H1 (cell line): ENCODE results near the gene TPM2.

Experiments
- CBX5 ChIP-seq: fragments of 300-800, 300-1000 bp; sonication (generic); IDR thresholded peaks from 2 replicates; pipeline ENCODE4 v1.7.1; 2016; ENCODE audit warnings: antibody characterized with exemption, low read length, low read depth
- EP300 ChIP-seq, 2 experiments: IDR thresholded peaks; 1 replicate in 1 of 2; 2 replicates in 1 of 2; pipeline ENCODE4 v1.6.1; 2011 to 2012; ENCODE audit warnings: low read depth in 2 of 2, low read length in 2 of 2, mild to moderate bottlenecking in 2 of 2, borderline replicate concordance in 1 of 2, inconsistent platforms in 1 of 2, moderate library complexity in 1 of 2
- GABPA ChIP-seq: IDR thresholded peaks from 2 replicates; pipeline ENCODE4 v1.6.1; 2011; ENCODE audit warnings: mild to moderate bottlenecking, low read length, moderate library complexity, borderline replicate concordance; ENCODE audit not compliant: insufficient read depth
- KDM1A ChIP-seq: fragments of 200-600, 300-600 bp; sonication (generic); IDR thresholded peaks from 2 replicates; pipeline ENCODE4 v1.7.1; 2016; ENCODE audit warnings: mild to moderate bottlenecking, low read length, borderline replicate concordance
- MAFK ChIP-seq: IDR thresholded peaks from 2 replicates; pipeline ENCODE4 v1.6.1; 2012; ENCODE audit warnings: low read depth, mild to moderate bottlenecking, improper control_type of control experiment, low read length
- SIRT6 ChIP-seq: IDR thresholded peaks from one replicate; pipeline ENCODE4 v1.7.1; 2012; ENCODE audit warnings: low read length, inconsistent platforms
- SP1 ChIP-seq: IDR thresholded peaks from 2 replicates; pipeline ENCODE4 v1.6.1; 2011; ENCODE audit warnings: low read depth, low read length
- ZNF274 ChIP-seq: IDR thresholded peaks from 2 replicates; pipeline ENCODE4 v1.7.0; 2012; ENCODE audit warnings: low read length, borderline replicate concordance; ENCODE audit errors: extremely low read depth
- TF ChIP-seq, protein P1 (sequence below), 3 experiments: IDR thresholded peaks; 1 replicate in 2 of 3; 2 replicates in 1 of 3; pipeline versions ENCODE4 v1.5.1 to v1.6.1; 2011; ENCODE audit warnings: low read length in 3 of 3, mild to moderate bottlenecking in 3 of 3, inconsistent platforms in 2 of 3, low read depth in 1 of 3, moderate library complexity in 1 of 3; ENCODE audit not compliant: insufficient read depth in 1 of 3; ENCODE audit errors: control extremely low read depth in 1 of 3

DNA sequence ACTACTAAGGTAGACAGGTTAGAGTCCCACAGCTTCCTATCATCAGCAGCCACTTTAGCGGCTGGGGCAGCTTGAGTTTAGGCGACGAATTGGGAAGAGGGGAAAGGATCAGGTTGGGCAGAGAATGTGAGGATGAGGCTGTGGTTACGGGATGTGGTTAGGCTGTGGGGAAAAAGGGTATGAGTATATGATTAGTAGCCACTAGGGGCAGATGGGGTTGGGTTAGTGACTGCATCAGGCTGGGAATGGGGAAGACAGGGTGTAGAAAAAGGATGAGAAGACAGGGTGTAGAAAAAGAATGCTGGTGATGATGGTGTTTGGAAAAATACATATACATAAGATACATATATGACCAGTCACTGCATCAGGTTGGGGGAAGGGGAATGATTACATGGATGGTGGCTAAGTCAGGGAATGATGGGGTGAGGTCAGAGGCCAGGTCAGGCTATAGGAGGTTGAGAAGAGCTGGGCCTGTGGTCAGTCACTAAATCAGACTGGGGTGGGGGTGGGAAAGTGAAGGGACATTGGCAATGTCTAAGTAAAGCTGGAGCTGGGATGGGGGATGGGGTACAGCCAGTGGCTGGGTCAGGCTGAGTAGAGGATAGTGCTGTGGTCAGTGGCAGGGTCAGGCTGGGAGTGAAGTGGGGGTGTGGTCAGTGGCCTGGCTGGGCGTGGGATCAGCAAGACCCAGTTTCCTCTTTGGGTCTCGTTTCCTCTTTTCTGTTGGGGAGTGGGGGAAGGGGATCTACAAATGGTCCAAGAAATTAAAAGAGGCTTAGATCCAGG is 40.2 kb upstream of the TPM2 start:
- TF ChIP-seq, protein P1, sequence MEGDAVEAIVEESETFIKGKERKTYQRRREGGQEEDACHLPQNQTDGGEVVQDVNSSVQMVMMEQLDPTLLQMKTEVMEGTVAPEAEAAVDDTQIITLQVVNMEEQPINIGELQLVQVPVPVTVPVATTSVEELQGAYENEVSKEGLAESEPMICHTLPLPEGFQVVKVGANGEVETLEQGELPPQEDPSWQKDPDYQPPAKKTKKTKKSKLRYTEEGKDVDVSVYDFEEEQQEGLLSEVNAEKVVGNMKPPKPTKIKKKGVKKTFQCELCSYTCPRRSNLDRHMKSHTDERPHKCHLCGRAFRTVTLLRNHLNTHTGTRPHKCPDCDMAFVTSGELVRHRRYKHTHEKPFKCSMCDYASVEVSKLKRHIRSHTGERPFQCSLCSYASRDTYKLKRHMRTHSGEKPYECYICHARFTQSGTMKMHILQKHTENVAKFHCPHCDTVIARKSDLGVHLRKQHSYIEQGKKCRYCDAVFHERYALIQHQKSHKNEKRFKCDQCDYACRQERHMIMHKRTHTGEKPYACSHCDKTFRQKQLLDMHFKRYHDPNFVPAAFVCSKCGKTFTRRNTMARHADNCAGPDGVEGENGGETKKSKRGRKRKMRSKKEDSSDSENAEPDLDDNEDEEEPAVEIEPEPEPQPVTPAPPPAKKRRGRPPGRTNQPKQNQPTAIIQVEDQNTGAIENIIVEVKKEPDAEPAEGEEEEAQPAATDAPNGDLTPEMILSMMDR (IDR thresholded peaks at IDR 0.05; ENCODE audit: control extremely low read depth in 1 of 3, insufficient read depth in 1 of 3, low read depth in 1 of 3, low read length in 3 of 3): peak; percentile 41 to 72 (median 50)
- TF ChIP-seq KDM1A: no peak
- TF ChIP-seq ZNF274: no peak
- TF ChIP-seq SP1: peak; percentile 6; the same call in 1 of the 2 replicates
- TF ChIP-seq CBX5: no peak
- no peak for TF ChIP-seq EP300 (IDR thresholded peaks at IDR 0.05; ENCODE audit: borderline replicate concordance in 1 of 2, low read depth in 2 of 2, low read length in 2 of 2)
- TF ChIP-seq MAFK: no peak
- TF ChIP-seq GABPA: no peak
- no peak for TF ChIP-seq SIRT6
